OCI-LY7 (cell line): ENCODE measurements around the gene FAM241A.

ENCODE experiments used
- CTCF ChIP-seq: fragments of 200-600 bp; sonication (generic); conservative IDR thresholded peaks from 2 replicates; pipeline ENCODE4 v1.5.1; 2014; ENCODE audit warnings: mild to moderate bottlenecking, antibody characterized with exemption, low read length, moderate library complexity, mixed read lengths
- EZH2phosphoT487 ChIP-seq: fragments of 200-600 bp; sonication (generic); IDR thresholded peaks from 2 replicates; pipeline ENCODE4 v1.6.1; 2018; ENCODE audit warnings: low read depth, borderline replicate concordance, mild to moderate bottlenecking, mixed run types, antibody characterized with exemption, low read length, moderate library complexity, mixed read lengths

GRCh38 chr4:112230879-112231778, 85.9 kb downstream of the FAM241A start:
- TF ChIP-seq CTCF (no peak), EZH2phosphoT487 (no peak)
